GM19193 (cell line): ENCODE results near the gene RASA2.

ENCODE experiments used
- POLR2A ChIP-seq: IDR thresholded peaks from 4 replicates; pipeline ENCODE4 v1.6.1; 2011; ENCODE audit not compliant: insufficient read depth, insufficient read length; ENCODE audit errors: extremely low read depth

The RASA2 gene

GRCh38 chr3:141575879-141576743, 89.3 kb downstream of the RASA2 start:
- TF ChIP-seq POLR2A, result no peak

- TF ChIP-seq POLR2A, result no peak
Measured at GRCh38 chr3:141576744-141577052, 89.9 kb downstream of the RASA2 start.

- no peak for TF ChIP-seq POLR2A
Measured at GRCh38 chr3:141578202-141578973, 91.6 kb downstream of the RASA2 start.

GRCh38 chr3:141594357-141594756, 107.5 kb downstream of the RASA2 start:
- TF ChIP-seq POLR2A, result no peak

- no peak for TF ChIP-seq POLR2A
Measured at GRCh38 chr3:141597931-141598330, 111.1 kb downstream of the RASA2 start.

GRCh38 chr3:141600331-141600730, 113.5 kb downstream of the RASA2 start:
- no peak for TF ChIP-seq POLR2A

GRCh38 chr3:141602706-141603105, 115.9 kb downstream of the RASA2 start:
- TF ChIP-seq POLR2A, result no peak

- TF ChIP-seq POLR2A, result no peak
Measured at GRCh38 chr3:141603473-141604035, 116.7 kb downstream of the RASA2 start.

- no peak for TF ChIP-seq POLR2A
Measured at GRCh38 chr3:141605883-141606282, 119.1 kb downstream of the RASA2 start.

GRCh38 chr3:141608438-141608837, 121.6 kb downstream of the RASA2 start:
- TF ChIP-seq POLR2A, result no peak

GRCh38 chr3:141610939-141611338, 124.1 kb downstream of the RASA2 start:
- TF ChIP-seq POLR2A, result no peak

GRCh38 chr3:141618103-141618910, 131.5 kb downstream of the RASA2 start:
- TF ChIP-seq POLR2A, result no peak

- no peak for TF ChIP-seq POLR2A
Measured at GRCh38 chr3:141618938-141619337, 132.1 kb downstream of the RASA2 start.

- TF ChIP-seq POLR2A, result no peak
Measured at GRCh38 chr3:141619450-141619849, 132.6 kb downstream of the RASA2 start.

- no peak for TF ChIP-seq POLR2A
Measured at GRCh38 chr3:141623691-141624090, 136.9 kb downstream of the RASA2 start.
